Sciatic nerve (tissue), 2 donors: Measurements from ENCODE around the gene FAM25A. TPM values are rescaled to one million over a fixed set of nuclear protein-coding genes. Genes with fewer than 3 reads are reported as not detected.
A peak's percentile ranks its signal among the peaks of the same experiment; 100 is the strongest.
"Not testable (repeated sequence)": the region's sequence is repeated elsewhere in the genome, so short reads cannot be mapped to it uniquely, and the experiment has no call there.

Experiments used
- ATAC-seq: fragments of 200-7000 bp; cut with Tn5 transposase; one replicate; pipeline ENCODE4 v1.9.1; 2020; ENCODE audit warnings: mild to moderate bottlenecking, moderate library complexity
- DNase-seq: peaks from one replicate; pipeline ENCODE4 v3.0.0-alpha.2; 2020; ENCODE audit warnings: low spot score
- intact Hi-C: fragments of 100-400 bp; cut with DNase I; formaldehyde crosslinking; loops from one replicate; pipeline ENCODE4 v1.14.2; 2022
- total RNA-seq: library from RNA; stranded (reverse); fragmentation: NEBNext Ultra II Directional; extraction: Animal tissue kit (Norgen Biotek cat#: 25700); gene quantifications from one replicate; pipeline ENCODE4 v1.2.1, GENCODE V29; 2021
- donor health status: DM: no; HTN: no; CAD: no.
- donor health status: DM: no; HTN: no; CAD: no.

FAM25A gene
- total RNA-seq, 1 donor from 2014 or later, result not detected

DNA sequence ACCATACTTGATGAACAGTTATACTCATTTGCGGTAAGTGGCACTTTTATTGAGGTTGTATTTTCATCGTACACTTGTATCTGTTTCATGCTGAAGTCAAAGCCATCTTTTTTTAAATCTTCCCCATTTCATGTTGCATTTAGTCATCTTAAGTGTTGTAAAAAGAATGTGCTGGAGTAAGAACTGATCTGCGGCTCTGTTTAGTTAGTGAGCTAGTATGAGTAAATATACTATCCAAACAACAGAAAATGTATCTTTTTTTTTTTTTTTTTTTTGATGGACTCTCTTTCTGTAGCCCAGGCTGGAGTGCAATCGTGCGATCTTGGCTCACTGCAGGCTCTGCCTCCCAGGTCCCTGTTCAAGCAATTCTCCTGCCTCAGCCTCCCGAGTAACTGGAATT is 12.4 kb upstream of the FAM25A start:
- ATAC-seq, intact Hi-C loops, DNase-seq: not testable (repeated sequence)

DNA sequence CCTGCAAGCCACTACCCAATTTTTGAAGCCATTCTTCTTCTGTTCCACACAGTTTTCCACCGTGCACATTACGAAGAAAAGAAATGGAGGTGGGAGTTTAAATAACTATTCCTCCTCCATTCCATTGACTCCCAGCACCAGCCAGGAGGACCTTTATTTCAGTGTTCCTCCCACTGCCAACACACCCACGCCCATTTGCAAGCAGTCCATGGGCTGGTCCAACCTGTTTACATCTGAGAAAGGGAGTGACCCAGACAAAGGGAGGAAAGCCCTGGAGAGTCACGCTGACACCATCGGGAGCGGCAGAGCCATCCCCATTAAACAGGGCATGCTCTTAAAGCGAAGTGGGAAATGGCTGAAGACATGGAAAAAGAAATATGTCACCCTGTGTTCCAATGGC is 11.8 kb upstream of the FAM25A start:
- ATAC-seq, intact Hi-C loops, DNase-seq: not testable (repeated sequence)

DNA sequence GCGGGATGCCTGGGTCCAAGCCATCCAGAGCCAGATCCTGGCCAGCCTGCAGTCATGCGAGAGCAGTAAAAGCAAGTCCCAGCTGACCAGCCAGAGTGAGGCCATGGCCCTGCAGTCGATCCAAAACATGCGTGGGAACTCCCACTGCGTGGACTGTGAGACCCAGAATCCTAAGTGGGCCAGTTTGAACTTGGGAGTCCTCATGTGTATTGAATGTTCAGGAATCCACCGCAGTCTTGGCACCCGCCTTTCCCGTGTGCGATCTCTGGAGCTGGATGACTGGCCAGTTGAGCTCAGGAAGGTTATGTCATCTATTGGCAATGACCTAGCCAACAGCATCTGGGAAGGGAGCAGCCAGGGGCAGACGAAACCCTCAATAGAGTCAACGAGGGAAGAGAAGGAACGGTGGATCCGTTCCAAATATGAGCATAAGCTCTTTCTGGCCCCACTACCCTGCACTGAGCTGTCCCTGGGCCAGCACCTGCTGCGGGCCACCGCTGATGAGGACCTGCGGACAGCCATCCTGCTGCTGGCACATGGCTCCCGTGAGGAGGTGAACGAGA is 10.9 kb upstream of the FAM25A start:
- DNase-seq, ATAC-seq, intact Hi-C loops: not testable (repeated sequence)

DNA sequence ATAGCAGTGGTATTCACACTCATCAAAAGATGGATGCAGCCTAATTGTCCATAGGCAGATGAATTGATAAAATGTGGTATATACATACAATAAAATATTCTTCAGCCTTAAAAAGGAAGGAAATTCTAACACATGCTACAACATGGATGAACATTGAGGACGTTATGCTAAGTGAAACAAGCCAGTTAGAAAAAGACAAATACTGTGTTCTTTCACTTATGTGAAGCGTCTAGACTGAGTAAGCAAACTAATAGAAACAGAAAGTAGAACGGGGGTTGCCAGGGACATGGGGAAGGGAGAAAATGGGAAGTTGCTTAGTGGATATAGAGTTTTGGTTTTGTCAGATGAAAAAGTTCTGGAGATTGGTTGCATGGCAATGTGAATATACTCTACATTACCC is 6.6 kb upstream of the FAM25A start:
- intact Hi-C loops, ATAC-seq, DNase-seq: not testable (repeated sequence)

DNA sequence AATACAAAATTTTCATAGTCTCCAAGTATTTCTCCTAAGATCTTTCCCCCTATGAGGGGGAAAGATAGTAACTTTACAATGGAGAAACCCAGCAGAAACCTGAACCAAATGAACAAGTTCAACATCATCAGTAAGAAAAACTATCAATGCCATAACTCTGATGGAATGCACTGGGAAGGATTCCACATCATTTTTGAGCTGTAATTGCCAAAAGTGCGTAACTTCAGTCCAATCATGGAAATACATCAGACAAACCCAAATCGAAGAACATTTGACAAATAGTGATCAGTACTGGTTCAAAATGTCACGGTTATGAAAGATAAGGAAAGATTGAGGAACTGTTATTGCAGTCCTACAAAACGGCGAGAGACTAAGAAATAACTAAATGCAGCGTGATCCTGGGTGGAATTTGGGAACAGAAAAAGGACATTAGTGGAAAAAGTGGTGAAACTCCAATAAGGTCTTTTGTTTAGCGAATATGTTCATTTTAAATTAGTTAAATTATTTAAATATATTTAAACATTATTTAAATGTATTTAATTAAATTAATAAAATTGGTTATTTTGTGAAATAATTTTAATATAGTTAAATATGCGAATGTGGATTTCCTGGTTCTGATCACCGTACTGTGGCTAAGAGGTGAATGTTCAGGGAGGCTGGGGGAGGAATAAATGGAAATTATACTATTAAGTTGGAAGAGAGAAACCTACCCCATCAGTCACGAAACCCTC is 4.9 kb upstream of the FAM25A start:
- DNase-seq, ATAC-seq, intact Hi-C loops: not testable (repeated sequence)

DNA sequence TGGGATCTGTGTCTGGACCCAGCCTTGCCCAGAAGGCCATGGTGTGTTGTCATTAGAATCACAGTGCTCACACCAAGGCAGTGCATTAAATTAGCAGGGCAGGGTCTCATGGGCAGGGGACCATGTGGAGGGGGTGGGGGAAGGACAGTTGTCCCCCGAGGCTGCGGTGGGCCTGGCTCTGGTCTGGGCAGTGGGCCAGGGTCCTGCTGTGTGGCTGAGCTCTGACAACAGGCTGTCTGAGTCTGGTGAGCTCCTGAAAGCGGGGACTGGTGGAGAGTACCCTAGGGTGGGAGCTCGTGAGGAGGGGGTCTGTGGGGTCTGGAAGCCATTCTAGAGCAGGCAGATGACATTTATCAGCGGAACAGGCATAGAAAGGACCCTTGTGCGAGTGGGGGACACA is 2.0 kb upstream of the FAM25A start:
- ATAC-seq, intact Hi-C loops, DNase-seq: not testable (repeated sequence)

DNA sequence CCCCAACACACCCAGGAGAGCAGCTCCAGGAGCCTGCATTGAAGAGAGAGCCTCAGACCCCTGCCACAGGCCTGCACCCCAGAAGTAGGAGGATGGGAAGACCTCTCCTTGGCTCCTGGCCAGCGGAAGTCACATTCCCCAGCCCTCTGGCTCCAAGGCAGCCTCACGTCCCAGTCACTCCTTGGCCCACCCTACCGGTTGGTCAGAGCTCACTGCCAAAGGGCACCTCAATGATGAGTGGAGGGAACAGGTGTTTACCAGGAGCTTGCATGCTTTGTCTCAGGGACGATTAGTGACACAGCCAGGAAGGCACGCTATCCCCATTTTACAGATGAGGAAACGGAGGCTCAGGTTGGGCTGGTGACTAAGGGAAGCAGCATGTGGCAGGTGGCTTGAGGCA is 1.0 kb upstream of the FAM25A start:
- ATAC-seq, DNase-seq, intact Hi-C loops: not testable (repeated sequence)

DNA sequence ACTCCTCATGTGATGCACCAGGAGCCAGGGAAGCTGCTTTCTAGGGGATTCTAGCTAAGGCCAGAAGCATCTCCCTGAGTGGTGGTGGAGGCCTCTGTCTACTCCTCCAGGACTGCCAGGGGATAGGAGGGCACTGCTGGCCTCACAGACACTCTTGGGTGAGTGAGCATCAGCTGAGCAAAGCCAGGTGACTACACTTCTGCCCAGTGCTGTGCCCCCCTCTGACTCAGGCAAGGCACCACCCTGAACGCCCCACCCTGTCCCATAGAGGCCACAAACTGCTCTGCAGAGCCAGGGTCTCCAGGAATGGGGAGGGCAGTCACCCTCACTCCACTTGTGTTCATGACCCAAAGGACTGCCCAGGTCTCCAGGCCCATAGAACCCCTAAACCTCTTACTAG is 590 bp upstream of the FAM25A start:
- ATAC-seq, DNase-seq, intact Hi-C loops: not testable (repeated sequence)

DNA sequence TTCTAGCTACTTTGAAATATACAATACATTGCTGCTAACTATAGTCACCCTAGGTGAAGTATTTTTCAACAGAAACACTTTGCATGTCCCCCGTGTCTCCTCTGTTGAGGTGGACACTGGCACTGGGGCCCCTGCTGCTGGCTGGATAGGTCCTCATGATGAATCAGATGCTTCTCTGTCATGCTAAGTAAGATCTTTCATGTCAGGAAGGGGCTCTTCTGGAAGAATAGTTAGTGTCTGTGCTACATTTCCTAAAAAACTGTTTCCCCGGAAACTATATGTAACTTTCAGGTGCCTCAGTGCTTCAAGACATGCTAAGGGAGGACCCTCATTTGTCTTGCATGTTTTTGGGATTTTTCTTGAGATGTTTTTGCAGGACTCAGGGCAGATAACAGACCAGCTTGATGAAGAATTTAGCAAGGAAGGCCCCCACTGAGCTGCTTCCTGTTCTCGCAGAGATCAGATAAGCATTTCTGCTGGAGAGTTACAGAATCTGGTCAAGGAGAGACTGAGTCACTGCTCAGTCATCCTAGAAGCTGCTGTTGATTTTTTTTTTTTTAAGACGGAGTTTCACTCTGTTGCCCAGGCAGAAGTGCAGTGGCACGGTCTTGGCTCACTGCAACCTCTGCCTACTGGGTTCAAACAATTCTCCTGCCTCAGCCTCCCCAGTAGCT is 5.3 kb downstream of the FAM25A start:
- intact Hi-C loops, DNase-seq, ATAC-seq: not testable (repeated sequence)

DNA sequence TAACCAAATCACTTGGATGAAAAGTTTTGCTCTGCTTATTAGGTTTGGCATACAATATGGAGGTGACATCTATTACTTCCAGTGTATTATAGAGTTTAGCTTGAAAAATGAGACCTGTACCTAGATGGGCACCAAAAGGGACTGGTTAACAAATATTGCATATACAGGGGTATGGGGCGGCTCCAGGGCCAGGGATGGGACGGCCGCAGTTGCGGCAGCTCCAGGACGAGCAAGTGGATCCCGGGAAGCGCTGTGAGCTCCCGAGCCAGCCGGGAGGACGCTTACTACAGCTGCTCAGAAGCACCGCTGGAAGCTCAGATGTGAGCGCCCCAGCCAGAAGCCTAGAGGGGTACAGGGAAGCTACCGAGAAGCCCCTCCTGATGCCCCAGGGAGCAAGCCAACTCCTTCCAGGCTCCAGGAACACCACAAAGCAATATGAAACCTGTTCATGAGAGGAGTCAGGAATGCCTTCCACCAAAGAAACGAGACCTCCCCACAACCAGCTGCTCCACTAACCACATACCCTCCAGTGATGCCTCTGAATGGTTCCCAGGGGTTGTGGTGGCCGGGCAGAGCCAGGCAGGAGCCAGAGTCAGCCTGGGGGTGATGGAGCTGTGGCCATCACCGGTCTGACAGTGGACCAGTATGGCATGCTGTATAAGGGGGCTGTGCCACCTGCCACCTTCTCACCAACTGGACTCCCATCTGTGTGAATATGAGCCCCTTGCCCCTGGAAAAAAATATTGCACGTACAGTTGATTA is 6.8 kb downstream of the FAM25A start:
- intact Hi-C loops, ATAC-seq, DNase-seq: not testable (repeated sequence)

DNA sequence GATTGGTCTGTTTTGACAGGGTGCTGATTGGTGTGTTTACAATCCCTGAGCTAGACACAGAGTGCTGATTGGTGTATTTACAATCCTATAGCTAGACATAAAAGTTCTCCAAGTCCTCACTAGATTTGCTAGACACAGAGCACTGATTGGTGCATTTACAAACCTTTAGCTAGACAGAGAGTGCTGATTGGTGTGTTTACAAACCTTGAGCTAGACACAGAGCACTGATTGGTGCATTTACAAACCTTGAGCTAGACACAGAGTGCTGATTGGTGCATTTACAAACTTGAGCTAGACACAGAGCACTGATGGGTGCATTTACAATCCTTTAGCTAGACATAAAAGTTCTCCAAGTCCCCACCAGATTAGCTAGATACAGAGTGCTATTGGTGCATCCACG is 10.3 kb downstream of the FAM25A start:
- ATAC-seq, intact Hi-C loops, DNase-seq: not testable (repeated sequence)

DNA sequence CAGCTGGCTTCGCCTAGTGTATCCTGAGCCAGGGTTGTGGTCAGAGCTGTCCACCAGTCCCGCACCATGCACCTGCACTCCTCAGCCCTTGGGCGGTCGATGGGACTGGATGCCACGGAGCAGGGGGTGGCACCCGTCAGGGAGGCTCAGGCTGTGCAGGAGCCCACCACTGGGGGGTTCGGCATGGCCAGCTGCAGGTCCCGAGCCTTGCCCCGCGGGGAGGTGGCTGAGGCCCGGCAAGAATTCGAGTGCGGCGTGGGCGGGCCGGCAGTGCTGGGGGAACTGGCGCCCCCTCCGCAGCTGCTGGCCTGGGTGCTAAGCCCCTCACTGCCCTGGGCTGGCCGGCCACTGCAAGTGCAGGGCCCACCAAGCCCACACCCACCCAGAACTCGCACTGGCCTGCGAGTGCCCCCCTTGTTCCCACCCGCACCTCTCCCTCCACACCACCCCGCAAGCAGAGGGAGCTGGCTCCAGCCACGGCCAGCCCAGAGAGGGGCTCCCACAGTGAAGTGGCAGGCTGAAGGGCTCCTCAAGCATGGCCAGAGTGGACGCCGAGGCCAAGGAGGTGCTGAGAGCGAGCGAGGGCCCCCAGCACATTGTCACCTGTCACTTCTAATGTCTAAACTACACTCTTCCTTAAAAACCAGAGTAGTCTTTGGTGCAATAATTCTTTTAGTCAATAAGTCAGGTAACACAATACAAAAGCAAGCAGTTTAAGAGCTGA is 11.0 kb downstream of the FAM25A start:
- DNase-seq (no peak), ATAC-seq (no peak)
- intact Hi-C loops, result no loop called here

DNA sequence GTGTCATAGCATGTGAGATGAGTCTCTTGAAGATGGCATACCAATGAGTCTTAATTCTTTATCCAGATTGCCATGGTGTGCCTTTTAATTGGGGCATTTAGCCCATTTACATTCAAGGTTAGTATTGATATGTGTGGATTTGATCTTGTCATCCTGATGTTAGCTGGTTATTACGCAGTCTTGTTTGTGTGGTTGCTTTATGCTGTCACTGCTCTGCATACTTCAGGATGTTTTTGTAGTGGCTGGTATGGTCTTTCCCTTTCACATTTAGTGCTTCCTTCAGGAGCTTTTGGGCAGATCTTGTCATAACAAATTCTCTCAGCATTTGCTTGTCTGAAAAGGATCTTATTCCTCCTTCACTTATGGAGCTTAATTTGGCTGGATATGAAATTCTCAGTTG is 16.5 kb downstream of the FAM25A start:
- intact Hi-C loops, result no loop called here
- ATAC-seq (no peak), DNase-seq (no peak)

DNA sequence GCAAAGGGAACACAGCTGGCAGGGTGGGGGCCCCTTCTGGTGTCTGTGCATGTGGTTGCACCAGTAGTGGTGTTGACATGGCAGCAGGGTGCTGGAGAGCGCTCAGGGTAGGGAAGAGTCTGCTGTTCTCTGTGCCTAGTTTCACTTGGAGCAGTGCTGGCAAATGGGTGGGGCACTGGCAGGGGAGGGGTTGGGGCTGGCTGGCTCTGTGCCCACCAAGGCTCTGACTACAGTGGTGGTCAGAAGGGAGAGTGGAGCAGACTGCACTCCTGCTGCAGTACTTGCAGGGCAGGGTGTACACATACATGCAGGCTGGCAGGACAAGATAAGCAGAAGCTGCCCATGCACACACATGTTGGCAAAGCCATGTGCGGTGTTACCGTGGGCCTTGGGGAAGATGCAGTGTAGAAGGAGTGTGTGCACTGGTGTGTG is 18.2 kb downstream of the FAM25A start:
- intact Hi-C loops, result no loop called here
- DNase-seq (no peak), ATAC-seq (peak; percentile 32)

DNA sequence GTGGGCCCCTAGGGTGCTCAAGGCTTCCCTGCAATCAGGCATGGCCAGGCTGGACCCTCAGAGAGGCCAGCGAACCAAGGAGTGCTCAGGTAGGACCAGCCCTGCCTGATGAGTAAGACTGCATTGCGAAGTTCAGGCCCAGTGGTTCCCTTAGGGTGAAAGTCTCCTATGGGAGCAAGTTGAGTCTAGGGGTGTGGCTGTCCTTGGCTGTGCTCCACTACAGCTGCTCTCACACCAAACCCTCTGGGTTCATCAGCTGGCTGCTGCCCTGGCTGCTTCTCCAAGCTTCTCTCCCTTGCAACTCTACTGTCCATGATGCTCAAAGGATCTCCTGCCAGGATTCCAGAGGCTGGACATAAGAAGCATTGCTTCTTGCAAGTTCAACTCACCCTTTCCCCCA is 18.7 kb downstream of the FAM25A start:
- no peak for DNase-seq
- intact Hi-C loops, result no loop called here
- ATAC-seq, result peak; percentile 42

DNA sequence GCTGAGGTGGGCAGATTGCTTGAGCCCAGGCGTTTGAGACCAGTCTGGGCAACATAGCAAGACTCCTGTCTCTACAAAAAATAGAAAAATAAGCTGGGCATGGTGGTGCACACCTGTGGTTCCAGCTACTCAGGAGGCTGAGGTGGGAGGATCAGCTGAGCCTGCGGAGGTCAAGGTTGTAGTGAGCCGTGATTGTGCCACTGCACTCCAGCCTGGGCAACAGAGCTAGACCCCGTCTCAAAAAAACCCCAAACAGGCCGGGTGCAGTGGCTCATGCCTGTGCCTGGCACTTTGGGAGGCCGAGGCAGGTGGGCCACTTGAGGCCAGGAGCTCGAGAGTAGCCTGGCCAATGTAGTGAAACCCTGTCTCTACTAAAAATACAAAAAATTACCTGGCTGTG is 23.5 kb downstream of the FAM25A start:
- ATAC-seq, intact Hi-C loops, DNase-seq: not testable (repeated sequence)

DNA sequence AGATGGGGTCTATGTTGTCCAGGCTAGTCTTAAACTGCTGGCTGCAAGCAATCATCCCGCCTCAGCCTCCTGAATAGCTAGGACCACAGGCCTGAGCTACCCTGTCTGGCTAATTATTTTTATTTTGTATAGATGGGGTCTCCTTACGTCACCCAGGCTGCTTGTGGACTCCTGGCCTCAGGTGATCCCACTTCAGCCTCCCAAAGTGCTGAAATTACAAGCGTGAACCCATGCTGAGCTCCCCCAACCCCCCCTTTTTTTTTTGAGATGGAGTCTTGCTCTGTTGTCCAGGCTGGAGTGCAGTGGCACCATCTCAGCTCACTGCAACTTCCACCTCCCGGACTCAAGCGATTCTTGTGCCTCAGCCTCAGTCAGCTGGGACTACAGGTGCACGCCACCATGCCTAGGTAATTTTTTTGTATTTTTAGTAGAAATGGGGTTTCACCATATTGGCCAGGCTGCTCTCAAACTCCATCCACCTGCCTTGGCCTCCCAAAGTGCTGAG is 25.4 kb downstream of the FAM25A start:
- intact Hi-C loops, result no loop called here
- no peak for DNase-seq
- ATAC-seq, result no peak

DNA sequence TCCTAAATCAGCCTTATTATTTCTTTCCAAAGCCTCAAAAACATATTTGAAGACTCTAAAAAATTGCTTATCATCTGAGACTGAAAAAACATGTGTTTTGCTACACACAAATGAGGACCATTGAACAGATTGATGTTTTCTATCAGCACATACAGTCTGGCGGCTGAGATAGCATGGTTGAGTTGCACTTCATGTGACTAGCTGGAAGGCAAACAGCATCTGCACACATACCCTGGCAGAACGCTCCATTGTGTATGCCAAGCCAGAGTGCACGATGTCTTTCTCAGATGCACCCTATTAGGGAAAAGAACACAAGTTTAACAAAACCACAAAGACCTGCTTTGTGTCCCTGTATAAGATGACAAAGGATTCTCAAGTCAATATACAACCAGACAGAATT is 33.0 kb downstream of the FAM25A start:
- DNase-seq (no peak), ATAC-seq (peak; percentile 63)
- intact Hi-C loops, result no loop called here
